Thoracic aorta (tissue), 2 donors: ENCODE results near the gene PNLIPRP2. TPM values are rescaled to one million over a fixed set of nuclear protein-coding genes. Genes with fewer than 3 reads are reported as not detected.

Source experiments
- ATAC-seq: fragments of 150-250 bp; one replicate; pipeline ENCODE4 v1.8.0; 2017; ENCODE audit warnings: low read depth; ENCODE audit not compliant: insufficient number of reproducible peaks, low FRiP score
- DNase-seq: peaks from one replicate; pipeline ENCODE4 v3.0.0-alpha.2; 2020; ENCODE audit warnings: low spot score
- H3K27ac ChIP-seq, 2 donors: fragments of 200-600 bp; sonication (generic); 1 replicate in 1 of 2; 2 replicates in 1 of 2; pipeline ENCODE4 v1.5.1; 2016; ENCODE audit warnings: mild to moderate bottlenecking in 2 of 2, moderate library complexity in 2 of 2
- H3K27me3 ChIP-seq: fragments of 200-600 bp; sonication (generic); replicated peaks from 2 replicates; pipeline ENCODE4 v1.6.0; 2016; ENCODE audit warnings: mild to moderate bottlenecking; ENCODE audit not compliant: insufficient read depth
- H3K36me3 ChIP-seq: fragments of 200-600 bp; sonication (generic); one replicate; pipeline ENCODE4 v1.5.1; 2016
- H3K4me1 ChIP-seq, 2 donors: fragments of 200-600 bp; sonication (generic); 1 replicate in 1 of 2; 2 replicates in 1 of 2; pipeline versions ENCODE4 v1.5.1 to v1.6.0; 2016; ENCODE audit warnings: low read depth in 2 of 2, mild to moderate bottlenecking in 1 of 2; ENCODE audit not compliant: control insufficient read depth in 1 of 2
- H3K4me3 ChIP-seq: fragments of 200-600 bp; sonication (generic); 2 replicates; pipeline ENCODE4 v1.5.1; 2016; ENCODE audit warnings: mild to moderate bottlenecking
- H3K9me3 ChIP-seq: fragments of 200-600 bp; sonication (generic); 2 replicates; pipeline ENCODE4 v1.5.1; 2016
- CTCF ChIP-seq: fragments of 200-600 bp; sonication (generic); IDR thresholded peaks from one replicate; pipeline ENCODE4 v1.5.1; 2019; ENCODE audit warnings: antibody characterized with exemption
- total RNA-seq, 2 donors: library from RNA; depleted of rRNA; stranded (reverse); fragments of >200 nt; gene quantifications; one replicate each; pipeline versions ENCODE4 v1.1.0 to v1.2.3, GENCODE V29; 2016

Gene PNLIPRP2
- total RNA-seq, 2 donors from 2014 or later, result 2.3 TPM; not detected in 1

- H3K36me3 ChIP-seq, result peaks cover 15% of the 10 kb centered on the region
- H3K4me1 ChIP-seq, result no peaks in the 10 kb centered on the region
- TF ChIP-seq CTCF, result no peak
- no peak for DNase-seq
- no peak for ATAC-seq
- no peaks in the 10 kb centered on the region for H3K27me3 ChIP-seq
- no peaks in the 10 kb centered on the region for H3K9me3 ChIP-seq
- H3K27ac ChIP-seq, result no peak overlapping the region
- no peak overlapping the region for H3K4me3 ChIP-seq
These were observed 52.1 kb downstream of the PNLIPRP2 start for GRCh38 chr10:116672891-116673290.

- Histone ChIP-seq H3K4me1 (no peaks in the 10 kb centered on the region), H3K27me3 (no peaks in the 10 kb centered on the region), H3K27ac (no peak overlapping the region), H3K36me3 (peaks cover 15% of the 10 kb centered on the region), H3K9me3 (no peaks in the 10 kb centered on the region), H3K4me3 (no peak overlapping the region)
- no peak for TF ChIP-seq CTCF
- DNase-seq (no peak), ATAC-seq (no peak)
These were observed 53.1 kb downstream of the PNLIPRP2 start for GRCh38 chr10:116673866-116674265.

- no peak overlapping the region for H3K27ac ChIP-seq
- peaks cover 15% of the 10 kb centered on the region for H3K36me3 ChIP-seq
- no peaks in the 10 kb centered on the region for H3K4me1 ChIP-seq
- H3K4me3 ChIP-seq, result no peak overlapping the region
- ATAC-seq, result no peak
- H3K27me3 ChIP-seq, result no peaks in the 10 kb centered on the region
- no peak for TF ChIP-seq CTCF
- no peak for DNase-seq
- no peaks in the 10 kb centered on the region for H3K9me3 ChIP-seq
These were observed 54.2 kb downstream of the PNLIPRP2 start for GRCh38 chr10:116674901-116675423.

GRCh38 chr10:116676118-116676517 is 55.4 kb downstream of the PNLIPRP2 start:
- Histone ChIP-seq H3K27ac (no peak overlapping the region), H3K36me3 (peaks cover 15% of the 10 kb centered on the region), H3K27me3 (no peaks in the 10 kb centered on the region), H3K4me3 (no peak overlapping the region), H3K4me1 (no peaks in the 10 kb centered on the region), H3K9me3 (no peaks in the 10 kb centered on the region)
- TF ChIP-seq CTCF, result no peak
- DNase-seq (no peak), ATAC-seq (no peak)

- no peak for DNase-seq
- no peak for TF ChIP-seq CTCF
- no peak overlapping the region for H3K27ac ChIP-seq
These were observed 55.9 kb downstream of the PNLIPRP2 start for GRCh38 chr10:116676633-116677032.

More at GRCh38 chr10:116676633-116677032, 55.9 kb downstream of the PNLIPRP2 start:
- H3K4me3 ChIP-seq, result no peak overlapping the region
- H3K27me3 ChIP-seq, result no peaks in the 10 kb centered on the region
- H3K36me3 ChIP-seq, result peaks cover 15% of the 10 kb centered on the region
- ATAC-seq, result no peak
- no peaks in the 10 kb centered on the region for H3K4me1 ChIP-seq
- no peaks in the 10 kb centered on the region for H3K9me3 ChIP-seq
